Esophagus squamous epithelium (tissue), 4 donors: Measurements from ENCODE around the gene SLC4A3.

Experiments
- CTCF ChIP-seq, 6 experiments: fragments of 450-650 bp in 4 of 6; fragments of 200-600 bp in 2 of 6; sonication (generic) in 2 of 6; IDR thresholded peaks; one replicate each; pipeline ENCODE4 v1.5.1; 2016 to 2019; ENCODE audit warnings: antibody characterized with exemption in 6 of 6, mild to moderate bottlenecking in 4 of 6, moderate library complexity in 4 of 6
- POLR2A ChIP-seq, 4 donors: fragments of 450-650 bp; IDR thresholded peaks; one replicate each; pipeline ENCODE4 v1.6.1; 2017; ENCODE audit warnings: antibody characterized with exemption in 4 of 4, mild to moderate bottlenecking in 4 of 4, moderate library complexity in 3 of 4

- TF ChIP-seq CTCF (IDR thresholded peaks at IDR 0.05) (peak; percentile 61 to 88 (median 74)), POLR2A (IDR thresholded peaks at IDR 0.05) (no peak)
Observed at GRCh38 chr2:219689676-219690628, 62.5 kb downstream of the SLC4A3 start.
